Kidney (tissue), 14 donors: Measurements from ENCODE around the gene MAJIN. TPM values are rescaled to one million over a fixed set of nuclear protein-coding genes. Genes with fewer than 3 reads are reported as not detected.

Experiments used
- DNase-seq, 5 donors: peaks; one replicate each; pipeline ENCODE4 v3.0.0-alpha.2; 2013 to 2020
- FAIRE-seq: peaks from 2 replicates; lab custom pipeline; 2012; peaks lifted over from hg19 to GRCh38; lab: Jason Lieb, UNC
- H3K27ac ChIP-seq, 2 donors: one replicate each; pipeline ENCODE4 v1.7.0; 2013; ENCODE audit warnings: low read depth in 2 of 2, low read length in 2 of 2, inconsistent platforms in 1 of 2
- H3K27me3 ChIP-seq: one replicate; pipeline ENCODE4 v1.7.1; 2013; ENCODE audit warnings: low read length, inconsistent platforms; ENCODE audit not compliant: control insufficient read depth, insufficient read depth
- H3K36me3 ChIP-seq, 3 donors: one replicate each; pipeline versions ENCODE4 v1.7.0 to v1.7.1; 2013; ENCODE audit warnings: low read length in 3 of 3, control low read depth in 1 of 3, inconsistent platforms in 1 of 3; ENCODE audit not compliant: insufficient read depth in 3 of 3, control insufficient read depth in 2 of 3
- H3K4me1 ChIP-seq, 3 donors: one replicate each; pipeline versions ENCODE4 v1.7.0 to v1.7.1; 2013; ENCODE audit warnings: low read length in 3 of 3, inconsistent platforms in 1 of 3, low read depth in 1 of 3; ENCODE audit not compliant: control insufficient read depth in 2 of 3, insufficient read depth in 2 of 3
- H3K4me3 ChIP-seq, 3 donors: one replicate each; pipeline versions ENCODE4 v1.7.0 to v1.8.1; 2013; ENCODE audit warnings: low read length in 3 of 3, control low read depth in 1 of 3, inconsistent platforms in 1 of 3
- H3K9ac ChIP-seq, 3 donors: one replicate each; pipeline versions ENCODE4 v1.7.0 to v1.7.1; 2013; ENCODE audit warnings: low read length in 3 of 3, control low read depth in 1 of 3, inconsistent platforms in 1 of 3
- H3K9me3 ChIP-seq, 3 donors: one replicate each; pipeline versions ENCODE4 v1.7.0 to v1.7.1; 2013; ENCODE audit warnings: low read length in 3 of 3, control low read depth in 1 of 3, inconsistent platforms in 1 of 3; ENCODE audit not compliant: control insufficient read depth in 2 of 3, insufficient read depth in 1 of 3
- CTCF ChIP-seq: IDR thresholded peaks from 3 replicates; pipeline ENCODE4 v1.5.1; 2012; ENCODE audit warnings: mild to moderate bottlenecking, moderate library complexity, borderline replicate concordance; ENCODE audit not compliant: insufficient read depth; ENCODE audit errors: extremely low read depth
- intact Hi-C: fragments of 100-400 bp; cut with DNase I; formaldehyde crosslinking; loops from one replicate; pipeline ENCODE4 v1.11.1; 2022
- polyA plus RNA-seq: library from polyadenylated mRNA; stranded (reverse); fragments of 350-450 nt; fragmentation: Illumina TruSeq; extraction: RNeasy Lipid Tissue Mini Kit (QIAGEN cat#74804); gene quantifications from one replicate; pipeline ENCODE4 v1.2.3, GENCODE V29; 2014; ENCODE audit warnings: low read depth, low replicate concordance; ENCODE audit not compliant: insufficient read depth
- total RNA-seq: library from RNA; stranded (reverse); fragmentation: NEBNext Ultra II Directional; extraction: Animal tissue kit (Norgen Biotek cat#: 25700); gene quantifications from one replicate; pipeline ENCODE4 v1.2.1, GENCODE V29; 2021
- donor health status: control.
- donor health status: control.
- donor health status: control.
- donor health status: control.
- donor health status: control.
- donor health status: DM: yes; HTN: yes; CAD: no.
- donor health status: Normal renal cell carcinoma (clear cell type).

MAJIN gene
- total and polyA plus RNA-seq, 2 donors from 2014 or later: 0.80 TPM; not detected in 1

DNA sequence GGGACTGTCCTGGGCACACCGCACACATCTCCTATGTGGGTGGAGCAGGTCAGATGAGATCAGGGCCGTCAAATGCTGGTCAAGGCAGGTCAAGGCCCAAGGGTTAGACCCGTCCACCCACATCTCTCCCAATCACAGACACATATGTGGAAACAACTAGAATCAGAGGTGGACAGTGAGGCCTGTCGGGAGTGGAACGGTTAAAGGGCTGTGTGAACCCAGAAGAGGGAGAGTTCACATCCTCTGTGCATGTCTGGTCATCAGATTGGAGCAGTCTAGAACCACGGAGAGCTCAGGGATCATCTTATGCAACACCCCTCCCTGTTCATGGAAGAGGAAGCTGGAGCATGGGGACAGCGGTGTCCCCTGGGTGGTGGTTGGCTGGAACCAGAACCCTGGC, 47.9 kb upstream of the MAJIN start:
- no peak for DNase-seq
- H3K27ac ChIP-seq: no peak overlapping the region
- H3K9me3 ChIP-seq: no peaks in the 10 kb centered on the region
- H3K4me3 ChIP-seq: no peak overlapping the region
- intact Hi-C loops: no loop called here
- TF ChIP-seq CTCF: no peak
- peaks cover 2 to 8% (median 6%) of the 10 kb centered on the region in 3 donors for H3K36me3 ChIP-seq
- FAIRE-seq: no peak
- peaks cover 0 to 4% (median 4%) of the 10 kb centered on the region in 3 donors for H3K4me1 ChIP-seq
- H3K9ac ChIP-seq: no peak overlapping the region
- H3K27me3 ChIP-seq: no peaks in the 10 kb centered on the region

GRCh38 chr11:65017937-65018336, 46.0 kb upstream of the MAJIN start:
- peaks cover 0 to 10% (median 8%) of the 10 kb centered on the region in 3 donors for H3K4me1 ChIP-seq
- H3K27ac ChIP-seq: no peak overlapping the region
- no peaks in the 10 kb centered on the region for H3K9me3 ChIP-seq
- intact Hi-C loops: no loop called here
- TF ChIP-seq CTCF: no peak
- no peak overlapping the region for H3K4me3 ChIP-seq
- H3K36me3 ChIP-seq: peaks cover 2 to 8% (median 6%) of the 10 kb centered on the region in 3 donors
- H3K27me3 ChIP-seq: no peaks in the 10 kb centered on the region
- DNase-seq (no peak), FAIRE-seq (no peak)
- H3K9ac ChIP-seq: no peak overlapping the region

- H3K4me3 ChIP-seq: no peak overlapping the region
- peaks cover 0 to 10% (median 10%) of the 10 kb centered on the region in 3 donors for H3K4me1 ChIP-seq
- no peak for DNase-seq
- H3K27me3 ChIP-seq: no peaks in the 10 kb centered on the region
- H3K36me3 ChIP-seq: peaks cover 2 to 8% (median 6%) of the 10 kb centered on the region in 3 donors
- no peak for TF ChIP-seq CTCF
- H3K9ac ChIP-seq: no peak overlapping the region
- intact Hi-C loops: no loop called here
- no peaks in the 10 kb centered on the region for H3K9me3 ChIP-seq
- no peak for FAIRE-seq
- no peak overlapping the region for H3K27ac ChIP-seq
Measured at GRCh38 chr11:65016705-65017104, 44.8 kb upstream of the MAJIN start.

GRCh38 chr11:65014726-65015227, 42.9 kb upstream of the MAJIN start:
- Histone ChIP-seq H3K9ac (peak overlapping the region; percentile 11 to 99 (median 20)), H3K4me1 (peaks cover 0 to 10% (median 10%) of the 10 kb centered on the region in 3 donors), H3K36me3 (peaks cover 2 to 4% (median 3%) of the 10 kb centered on the region in 3 donors), H3K9me3 (no peaks in the 10 kb centered on the region), H3K27ac (peak overlapping the region in 1 of 2 donors; percentile 98), H3K4me3 (peak overlapping the region; percentile 46 to 89 (median 47)), H3K27me3 (no peaks in the 10 kb centered on the region)
- intact Hi-C loops: no loop called here
- TF ChIP-seq CTCF: no peak
- FAIRE-seq (no peak), DNase-seq (no peak)
